T47D (cell line): ENCODE results near the gene ZNF846.

Source experiments
- DNase-seq, 2 experiments: peaks; one replicate each; pipeline versions ENCODE4 v3.0.0 to v3.0.0-alpha.2; 2011 to 2012; ENCODE audit warnings: low read depth in 1 of 2, low spot score in 1 of 2
- JUND ChIP-seq: IDR thresholded peaks from 2 replicates; pipeline ENCODE4 v1.6.1; 2012; ENCODE audit warnings: low read depth
- in situ Hi-C: cut with HindIII; loops from 2 replicates; pipeline ENCODE4 v1.10.0; 2016; ENCODE audit warnings: low sequenced_read_pairs, low pct_unique_long_range_greater_than_20kb

Gene ZNF846

DNA sequence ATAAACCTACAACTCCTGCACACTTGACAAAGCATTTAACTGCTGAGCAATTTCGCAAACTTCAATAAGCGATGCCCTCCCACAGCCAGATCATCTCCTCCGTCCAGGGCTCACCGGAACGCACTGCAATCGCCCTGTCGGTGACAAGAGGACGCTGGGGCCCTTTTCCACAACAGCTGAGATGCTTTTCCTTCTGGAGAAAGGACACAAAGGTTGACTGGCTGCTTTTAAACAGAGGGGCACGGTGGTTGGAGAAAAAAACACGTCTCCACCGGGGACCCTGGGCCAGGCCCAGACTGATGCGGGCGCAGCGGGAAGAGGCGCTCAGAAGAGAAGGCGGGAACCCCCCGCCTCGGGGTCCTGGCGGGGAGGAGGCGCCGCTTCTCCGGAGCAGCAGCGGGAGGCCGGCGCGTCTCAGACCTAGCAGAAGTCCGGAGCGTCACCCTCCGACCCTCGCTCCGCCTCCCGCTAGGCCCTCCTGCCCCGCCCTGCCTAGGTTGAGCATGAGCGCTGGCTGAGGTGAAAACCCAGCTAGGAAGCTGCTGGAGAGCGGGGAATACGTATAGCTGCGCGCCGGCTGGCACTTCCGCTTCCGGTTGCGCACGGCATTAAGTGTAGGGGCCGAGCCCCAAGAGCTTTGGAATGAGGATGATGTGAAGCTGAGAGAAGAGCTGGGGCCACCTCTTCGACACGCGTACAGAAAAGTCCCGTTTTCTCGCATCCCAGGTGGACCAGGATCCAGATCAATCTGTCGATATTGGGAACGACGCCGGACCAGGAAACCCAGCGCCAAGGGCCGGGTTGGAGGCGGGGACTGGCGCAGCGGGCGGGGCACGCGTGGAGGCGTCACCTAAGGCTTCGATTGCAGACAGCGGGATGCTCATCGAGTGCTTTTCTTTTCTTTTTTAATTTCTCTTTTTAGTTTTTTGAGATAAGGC lies at the start of gene ZNF846:
TSS of gene ZNF846 (minus strand) at position 564 of the 938 bp plus-strand sequence. CDS start 3,788 bp downstream, outside the sequence.
- peak; percentile 84 to 96 for DNase-seq
- TF ChIP-seq JUND, result no peak
- in situ Hi-C loops, result no loop called here

GRCh38 chr19:9818175-9818733 lies 49.7 kb upstream of the ZNF846 start:
- TF ChIP-seq JUND, result no peak
- no peak for DNase-seq
- in situ Hi-C loops, result no loop called here

GRCh38 chr19:9811139-9811538 lies 42.6 kb upstream of the ZNF846 start:
- TF ChIP-seq JUND, result no peak
- DNase-seq, result no peak
- in situ Hi-C loops, result no loop called here

- no peak for TF ChIP-seq JUND
- in situ Hi-C loops, result no loop called here
- DNase-seq, result no peak
Measured at GRCh38 chr19:9808855-9809824, 40.6 kb upstream of the ZNF846 start.

- TF ChIP-seq JUND, result no peak
- no peak for DNase-seq
Measured at GRCh38 chr19:9806803-9807202, 38.3 kb upstream of the ZNF846 start.

GRCh38 chr19:9801976-9802375 lies 33.4 kb upstream of the ZNF846 start:
- no peak for DNase-seq
- in situ Hi-C loops, result no loop called here
- no peak for TF ChIP-seq JUND

More at GRCh38 chr19:9806803-9807202, 38.3 kb upstream of the ZNF846 start:
- in situ Hi-C loops, result no loop called here

GRCh38 chr19:9799162-9799561 lies 30.6 kb upstream of the ZNF846 start:
- in situ Hi-C loops, result no loop called here
- no peak for TF ChIP-seq JUND
- DNase-seq, result no peak

- TF ChIP-seq JUND, result no peak
- peak in 1 of 2 experiments; percentile 53 for DNase-seq
- in situ Hi-C loops, result no loop called here
Measured at GRCh38 chr19:9797871-9798270, 29.3 kb upstream of the ZNF846 start.

DNA sequence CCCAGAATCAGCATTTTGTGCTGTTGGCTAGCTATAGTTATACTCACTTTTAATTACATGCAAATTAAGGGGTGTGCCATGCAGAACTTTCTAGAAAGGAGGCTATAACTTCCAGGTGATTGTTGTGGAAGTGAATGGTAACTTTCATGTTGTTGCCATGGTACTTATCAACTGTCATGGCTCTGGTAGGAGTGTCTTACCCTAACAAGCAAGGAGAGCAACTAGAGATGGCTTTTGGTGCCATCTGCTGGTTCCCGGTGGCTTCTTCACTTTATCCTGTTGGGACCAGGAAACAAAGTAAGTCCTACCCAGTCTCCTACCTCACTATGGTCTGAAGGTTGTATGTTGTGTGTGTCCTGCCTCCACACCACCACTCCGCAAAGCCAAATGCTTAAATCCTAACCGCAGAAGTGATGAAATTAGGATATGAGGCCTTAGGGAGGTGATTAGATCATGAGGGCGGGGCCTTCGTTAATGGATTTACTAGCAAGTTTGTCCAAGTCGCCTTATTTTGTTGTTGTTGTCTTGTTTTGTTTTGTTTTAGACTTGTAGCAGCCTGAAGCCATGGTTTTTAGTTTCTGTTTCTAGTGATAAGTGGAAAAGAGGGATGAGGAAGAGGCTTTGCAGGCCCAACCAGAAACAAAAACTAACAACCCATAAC lies 27.7 kb upstream of the ZNF846 start:
- in situ Hi-C loops, result no loop called here
- peak; percentile 26 to 91 for DNase-seq
- no peak for TF ChIP-seq JUND

GRCh38 chr19:9793071-9793591 lies 24.6 kb upstream of the ZNF846 start:
- no peak for TF ChIP-seq JUND
- in situ Hi-C loops, result no loop called here

GRCh38 chr19:9792206-9793070 lies 23.9 kb upstream of the ZNF846 start:
- no peak for TF ChIP-seq JUND
- in situ Hi-C loops, result no loop called here
- peak; percentile 50 to 93 for DNase-seq

More at GRCh38 chr19:9793071-9793591, 24.6 kb upstream of the ZNF846 start:
- DNase-seq, result peak in 1 of 2 experiments; percentile 34
